ENCODE data around the gene AGPAT1. TPM values are rescaled to one million over a fixed set of nuclear protein-coding genes. Genes with fewer than 3 reads are reported as not detected.
"Not testable (repeated sequence)": the region's sequence is repeated elsewhere in the genome, so short reads cannot be mapped to it uniquely, and the experiment has no call there.

Gene AGPAT1
- total RNA-seq, 1 donor from 2014 or later, result 76.3 TPM

GRCh38 chr6:32189069-32189741 is 13.3 kb upstream of the AGPAT1 start:
- H3K27me3 Mint-ChIP-seq, result no peaks in the 10 kb centered on the region
- H3K36me3 Mint-ChIP-seq, result peaks cover 16% of the 10 kb centered on the region
- peaks cover 45% of the 10 kb centered on the region for H3K4me1 Mint-ChIP-seq (ENCODE audit: unreplicated experiment)
- peak overlapping the region; percentile 94 for H3K27ac Mint-ChIP-seq
- H3K4me3 Mint-ChIP-seq, result peak overlapping the region; percentile 96
- no peak for DNase-seq (ENCODE audit: extremely low spot score, unreplicated experiment)
- no peaks in the 10 kb centered on the region for H3K9me3 Mint-ChIP-seq
- TF ChIP-seq CTCF (conservative IDR thresholded peaks at IDR 0.05), result no peak

GRCh38 chr6:32188381-32189068 is 12.6 kb upstream of the AGPAT1 start:
- DNase-seq (ENCODE audit: extremely low spot score, unreplicated experiment), result no peak
- Mint-ChIP-seq H3K4me3 (peak overlapping the region; percentile 96), H3K36me3 (peaks cover 16% of the 10 kb centered on the region), H3K9me3 (no peaks in the 10 kb centered on the region), H3K4me1 (ENCODE audit: unreplicated experiment) (peaks cover 38% of the 10 kb centered on the region), H3K27ac (peak overlapping the region; percentile 94), H3K27me3 (no peaks in the 10 kb centered on the region)
- TF ChIP-seq CTCF (conservative IDR thresholded peaks at IDR 0.05), result no peak

GRCh38 chr6:32187725-32188380 is 12.0 kb upstream of the AGPAT1 start:
- DNase-seq (ENCODE audit: extremely low spot score, unreplicated experiment); H3K27me3 Mint-ChIP-seq; H3K9me3 Mint-ChIP-seq: not testable (repeated sequence)
- Mint-ChIP-seq H3K4me1 (ENCODE audit: unreplicated experiment) (peaks cover 38% of the 10 kb centered on the region), H3K36me3 (peaks cover 16% of the 10 kb centered on the region), H3K27ac (peak overlapping the region; percentile 94), H3K4me3 (peak overlapping the region; percentile 96)

GRCh38 chr6:32187009-32187709 is 11.3 kb upstream of the AGPAT1 start:
- Mint-ChIP-seq H3K4me3 (peak overlapping the region; percentile 77), H3K27me3 (no peaks in the 10 kb centered on the region), H3K9me3 (no peaks in the 10 kb centered on the region), H3K27ac (peak overlapping the region; percentile 89), H3K4me1 (ENCODE audit: unreplicated experiment) (peaks cover 38% of the 10 kb centered on the region), H3K36me3 (peaks cover 16% of the 10 kb centered on the region)
- TF ChIP-seq CTCF (conservative IDR thresholded peaks at IDR 0.05), result no peak
- DNase-seq (ENCODE audit: extremely low spot score, unreplicated experiment), result no peak

GRCh38 chr6:32186151-32186840 is 10.4 kb upstream of the AGPAT1 start:
- peaks cover 35% of the 10 kb centered on the region for H3K4me1 Mint-ChIP-seq (ENCODE audit: unreplicated experiment)
- H3K4me3 Mint-ChIP-seq, result peak overlapping the region; percentile 77
- peak overlapping the region; percentile 89 for H3K27ac Mint-ChIP-seq
- not testable (repeated sequence) for H3K9me3 Mint-ChIP-seq; DNase-seq (ENCODE audit: extremely low spot score, unreplicated experiment); H3K27me3 Mint-ChIP-seq
- H3K36me3 Mint-ChIP-seq, result peaks cover 16% of the 10 kb centered on the region

- H3K4me1 Mint-ChIP-seq (ENCODE audit: unreplicated experiment), result peaks cover 30% of the 10 kb centered on the region
- peak overlapping the region; percentile 89 for H3K27ac Mint-ChIP-seq
- peaks cover 17% of the 10 kb centered on the region for H3K36me3 Mint-ChIP-seq
- not testable (repeated sequence) for DNase-seq (ENCODE audit: extremely low spot score, unreplicated experiment); H3K27me3 Mint-ChIP-seq; H3K9me3 Mint-ChIP-seq
- peak overlapping the region; percentile 76 for H3K4me3 Mint-ChIP-seq
These were observed 9.8 kb upstream of the AGPAT1 start for GRCh38 chr6:32185681-32186131.
